ENCODE results near the gene PXMP4. TPM values are rescaled to one million over a fixed set of nuclear protein-coding genes. Genes with fewer than 3 reads are reported as not detected.
"Not testable (repeated sequence)": the region's sequence is repeated elsewhere in the genome, so short reads cannot be mapped to it uniquely, and the experiment has no call there.

Gene PXMP4
- total and polyA plus RNA-seq, 5 donors from 2014 or later = 5.3 to 14.5 (median 11.4) TPM

GRCh38 chr20:33757458-33757857 is 37.3 kb upstream of the PXMP4 start:
- Mint-ChIP-seq H3K27me3 (no peaks in the 10 kb centered on the region), H3K9me3 (peaks cover 0 to 6% (median 0%) of the 10 kb centered on the region in 7 donors), H3K4me1 (peaks cover 0 to 10% (median 0%) of the 10 kb centered on the region in 4 donors), H3K36me3 (peaks cover 35% of the 10 kb centered on the region), H3K4me3 (no peak overlapping the region), H3K27ac (no peak overlapping the region)
- ATAC-seq (ENCODE audit: low read depth in 2 of 2) = no peak
- H3K4me3 ChIP-seq (ENCODE audit: low read depth, low read length) = no peak overlapping the region
- H3K36me3 ChIP-seq (ENCODE audit: control insufficient read depth, insufficient read depth, low read length) = peaks cover 14% of the 10 kb centered on the region
- H3K9me3 ChIP-seq (ENCODE audit: control insufficient read depth in 2 of 2, low read length in 2 of 2) = no peaks in the 10 kb centered on the region
- H3K27me3 ChIP-seq (ENCODE audit: control insufficient read depth, insufficient read depth, low read length) = no peaks in the 10 kb centered on the region
- no peak for DNase-seq
- no peaks in the 10 kb centered on the region for H3K4me1 ChIP-seq (ENCODE audit: control insufficient read depth, insufficient read depth, low read length, poor library complexity, severe bottlenecking)
- no peak overlapping the region for H3K27ac ChIP-seq (ENCODE audit: insufficient read depth, low read length, poor library complexity, severe bottlenecking)

- H3K4me3 ChIP-seq (ENCODE audit: low read depth, low read length) = no peak overlapping the region
- no peaks in the 10 kb centered on the region for H3K4me1 ChIP-seq (ENCODE audit: control insufficient read depth, insufficient read depth, low read length, poor library complexity, severe bottlenecking)
- Mint-ChIP-seq H3K36me3 (peaks cover 33% of the 10 kb centered on the region), H3K27me3 (no peaks in the 10 kb centered on the region), H3K27ac (no peak overlapping the region), H3K4me1 (peaks cover 0 to 10% (median 0%) of the 10 kb centered on the region in 4 donors), H3K9me3 (peaks cover 0 to 6% (median 0%) of the 10 kb centered on the region in 7 donors), H3K4me3 (no peak overlapping the region)
- no peak for ATAC-seq (ENCODE audit: low read depth in 2 of 2)
- peaks cover 14% of the 10 kb centered on the region for H3K36me3 ChIP-seq (ENCODE audit: control insufficient read depth, insufficient read depth, low read length)
- DNase-seq = no peak
- no peaks in the 10 kb centered on the region for H3K9me3 ChIP-seq (ENCODE audit: control insufficient read depth in 2 of 2, low read length in 2 of 2)
- H3K27ac ChIP-seq (ENCODE audit: insufficient read depth, low read length, poor library complexity, severe bottlenecking) = no peak overlapping the region
- no peaks in the 10 kb centered on the region for H3K27me3 ChIP-seq (ENCODE audit: control insufficient read depth, insufficient read depth, low read length)
Measured at GRCh38 chr20:33757046-33757445, 36.9 kb upstream of the PXMP4 start.

- H3K9me3 ChIP-seq (ENCODE audit: control insufficient read depth in 2 of 2, low read length in 2 of 2); H3K4me3 ChIP-seq (ENCODE audit: low read depth, low read length); H3K4me1 ChIP-seq (ENCODE audit: control insufficient read depth, insufficient read depth, low read length, poor library complexity, severe bottlenecking); ATAC-seq (ENCODE audit: low read depth in 2 of 2); H3K27ac ChIP-seq (ENCODE audit: insufficient read depth, low read length, poor library complexity, severe bottlenecking); H3K9me3 Mint-ChIP-seq; H3K27me3 ChIP-seq (ENCODE audit: control insufficient read depth, insufficient read depth, low read length); H3K27me3 Mint-ChIP-seq: not testable (repeated sequence)
- peaks cover 17% of the 10 kb centered on the region for H3K36me3 ChIP-seq (ENCODE audit: control insufficient read depth, insufficient read depth, low read length)
- H3K4me3 Mint-ChIP-seq = peak overlapping the region in 1 of 4 donors; percentile 15
- peaks cover 32% of the 10 kb centered on the region for H3K36me3 Mint-ChIP-seq
- peaks cover 0 to 10% (median 0%) of the 10 kb centered on the region in 4 donors for H3K4me1 Mint-ChIP-seq
- peak overlapping the region in 1 of 3 donors; percentile 72 for H3K27ac Mint-ChIP-seq
- peak in 1 of 3 donors; percentile 35 for DNase-seq
Measured at GRCh38 chr20:33755936-33756490, 35.9 kb upstream of the PXMP4 start.

- Histone ChIP-seq H3K4me1 (ENCODE audit: control insufficient read depth, insufficient read depth, low read length, poor library complexity, severe bottlenecking) (no peaks in the 10 kb centered on the region), H3K9me3 (ENCODE audit: control insufficient read depth in 2 of 2, low read length in 2 of 2) (no peaks in the 10 kb centered on the region), H3K27ac (ENCODE audit: insufficient read depth, low read length, poor library complexity, severe bottlenecking) (no peak overlapping the region), H3K27me3 (ENCODE audit: control insufficient read depth, insufficient read depth, low read length) (no peaks in the 10 kb centered on the region), H3K36me3 (ENCODE audit: control insufficient read depth, insufficient read depth, low read length) (peaks cover 21% of the 10 kb centered on the region), H3K4me3 (ENCODE audit: low read depth, low read length) (no peak overlapping the region)
- H3K9me3 Mint-ChIP-seq = peaks cover 0 to 6% (median 0%) of the 10 kb centered on the region in 7 donors
- no peak overlapping the region for H3K4me3 Mint-ChIP-seq
- H3K27me3 Mint-ChIP-seq = no peaks in the 10 kb centered on the region
- peak overlapping the region in 1 of 3 donors; percentile 78 for H3K27ac Mint-ChIP-seq
- no peak for ATAC-seq (ENCODE audit: low read depth in 2 of 2)
- peaks cover 35% of the 10 kb centered on the region for H3K36me3 Mint-ChIP-seq
- H3K4me1 Mint-ChIP-seq = peaks cover 0 to 11% (median 2%) of the 10 kb centered on the region in 4 donors
- DNase-seq = no peak
Measured at GRCh38 chr20:33753763-33754162, 33.7 kb upstream of the PXMP4 start.

- peaks cover 33% of the 10 kb centered on the region for H3K36me3 Mint-ChIP-seq
- no peaks in the 10 kb centered on the region for H3K4me1 ChIP-seq (ENCODE audit: control insufficient read depth, insufficient read depth, low read length, poor library complexity, severe bottlenecking)
- H3K27ac Mint-ChIP-seq = no peak overlapping the region
- peaks cover 23% of the 10 kb centered on the region for H3K36me3 ChIP-seq (ENCODE audit: control insufficient read depth, insufficient read depth, low read length)
- H3K27me3 ChIP-seq (ENCODE audit: control insufficient read depth, insufficient read depth, low read length) = no peaks in the 10 kb centered on the region
- no peak overlapping the region for H3K27ac ChIP-seq (ENCODE audit: insufficient read depth, low read length, poor library complexity, severe bottlenecking)
- H3K4me1 Mint-ChIP-seq = peaks cover 0 to 12% (median 3%) of the 10 kb centered on the region in 4 donors
- no peak for DNase-seq
- ATAC-seq (ENCODE audit: low read depth in 2 of 2) = no peak
- no peaks in the 10 kb centered on the region for H3K27me3 Mint-ChIP-seq
- peaks cover 0 to 6% (median 0%) of the 10 kb centered on the region in 7 donors for H3K9me3 Mint-ChIP-seq
- no peak overlapping the region for H3K4me3 Mint-ChIP-seq
- no peaks in the 10 kb centered on the region for H3K9me3 ChIP-seq (ENCODE audit: control insufficient read depth in 2 of 2, low read length in 2 of 2)
- no peak overlapping the region for H3K4me3 ChIP-seq (ENCODE audit: low read depth, low read length)
Measured at GRCh38 chr20:33753143-33753542, 33.0 kb upstream of the PXMP4 start.

- no peak for DNase-seq
Measured at GRCh38 chr20:33751775-33752174, 31.7 kb upstream of the PXMP4 start.

GRCh38 chr20:33746325-33746998 is 26.4 kb upstream of the PXMP4 start:
- Histone ChIP-seq H3K4me3 (ENCODE audit: low read depth, low read length) (no peak overlapping the region), H3K27ac (ENCODE audit: insufficient read depth, low read length, poor library complexity, severe bottlenecking) (no peak overlapping the region), H3K27me3 (ENCODE audit: control insufficient read depth, insufficient read depth, low read length) (no peaks in the 10 kb centered on the region), H3K4me1 (ENCODE audit: control insufficient read depth, insufficient read depth, low read length, poor library complexity, severe bottlenecking) (no peaks in the 10 kb centered on the region), H3K36me3 (ENCODE audit: control insufficient read depth, insufficient read depth, low read length) (peaks cover 9% of the 10 kb centered on the region), H3K9me3 (ENCODE audit: control insufficient read depth in 2 of 2, low read length in 2 of 2) (no peaks in the 10 kb centered on the region)
- H3K27me3 Mint-ChIP-seq = no peaks in the 10 kb centered on the region
- peak overlapping the region in 1 of 3 donors; percentile 86 for H3K27ac Mint-ChIP-seq
- peaks cover 0 to 10% (median 1%) of the 10 kb centered on the region in 4 donors for H3K4me1 Mint-ChIP-seq
- ATAC-seq (ENCODE audit: low read depth in 2 of 2) (no peak), DNase-seq (no peak)
- H3K9me3 Mint-ChIP-seq = peaks cover 0 to 3% (median 0%) of the 10 kb centered on the region in 7 donors
- H3K4me3 Mint-ChIP-seq = no peak overlapping the region
- H3K36me3 Mint-ChIP-seq = peaks cover 34% of the 10 kb centered on the region

More at GRCh38 chr20:33751775-33752174, 31.7 kb upstream of the PXMP4 start:
- Histone ChIP-seq H3K9me3 (ENCODE audit: control insufficient read depth in 2 of 2, low read length in 2 of 2) (no peaks in the 10 kb centered on the region), H3K4me3 (ENCODE audit: low read depth, low read length) (no peak overlapping the region), H3K36me3 (ENCODE audit: control insufficient read depth, insufficient read depth, low read length) (peaks cover 18% of the 10 kb centered on the region), H3K27ac (ENCODE audit: insufficient read depth, low read length, poor library complexity, severe bottlenecking) (no peak overlapping the region), H3K4me1 (ENCODE audit: control insufficient read depth, insufficient read depth, low read length, poor library complexity, severe bottlenecking) (no peaks in the 10 kb centered on the region), H3K27me3 (ENCODE audit: control insufficient read depth, insufficient read depth, low read length) (no peaks in the 10 kb centered on the region)
- H3K36me3 Mint-ChIP-seq = peaks cover 26% of the 10 kb centered on the region
- no peak overlapping the region for H3K27ac Mint-ChIP-seq
- H3K4me1 Mint-ChIP-seq = peaks cover 0 to 11% (median 3%) of the 10 kb centered on the region in 4 donors
- no peak overlapping the region for H3K4me3 Mint-ChIP-seq
- no peak for ATAC-seq (ENCODE audit: low read depth in 2 of 2)
- no peaks in the 10 kb centered on the region for H3K27me3 Mint-ChIP-seq
- H3K9me3 Mint-ChIP-seq = no peaks in the 10 kb centered on the region
